NCI-H1105 (cell line): Measurements from ENCODE around the gene MPV17.
"Not testable (repeated sequence)": the region's sequence is repeated elsewhere in the genome, so short reads cannot be mapped to it uniquely, and the experiment has no call there.

ENCODE experiments used
- DNase-seq: peaks from one replicate; lab custom pipeline; 2025; lab: John Stamatoyannopoulos, UW

The MPV17 gene

GRCh38 chr2:27298391-27299080, 24.4 kb downstream of the MPV17 start:
- no peak for DNase-seq

DNA sequence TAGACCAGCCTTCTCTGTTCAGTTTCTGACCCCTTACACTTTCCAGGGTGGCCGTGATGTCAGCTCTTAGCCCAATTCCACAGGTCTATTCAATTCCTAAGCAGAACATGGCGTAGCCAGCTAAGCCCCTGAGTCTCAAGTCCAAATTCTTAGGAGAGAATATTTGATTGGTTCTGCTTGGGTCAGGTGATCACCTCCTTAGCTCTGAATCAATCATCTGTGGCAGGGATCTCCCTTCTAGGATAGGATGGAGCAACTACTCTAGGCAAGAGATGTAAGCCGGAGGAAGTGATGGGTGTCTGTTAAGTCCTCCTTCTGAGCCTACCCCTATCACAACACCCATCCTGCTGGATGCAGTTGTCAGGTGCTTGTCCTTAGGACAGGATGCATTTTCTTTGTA, 25.7 kb downstream of the MPV17 start:
- DNase-seq: no peak

DNA sequence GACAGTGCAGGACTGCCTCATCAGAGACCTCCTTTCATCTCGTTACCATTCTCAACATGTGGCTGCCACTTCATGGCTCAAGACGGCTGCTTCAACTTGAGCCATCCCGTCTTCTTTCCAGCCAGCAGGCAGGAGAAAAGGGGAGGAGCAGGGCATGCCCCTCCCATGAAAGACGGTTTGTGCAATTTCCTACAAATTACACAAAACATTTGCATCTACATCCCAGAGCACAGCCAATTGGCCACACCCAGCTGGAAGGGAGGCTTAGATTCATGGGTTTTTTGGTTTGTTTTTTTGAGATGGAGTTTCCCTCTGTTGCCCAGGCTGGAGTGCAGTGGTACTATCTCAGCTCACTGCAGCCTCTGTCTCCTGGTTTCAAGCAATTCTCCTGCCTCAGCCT, 26.4 kb downstream of the MPV17 start:
- no peak for DNase-seq

DNA sequence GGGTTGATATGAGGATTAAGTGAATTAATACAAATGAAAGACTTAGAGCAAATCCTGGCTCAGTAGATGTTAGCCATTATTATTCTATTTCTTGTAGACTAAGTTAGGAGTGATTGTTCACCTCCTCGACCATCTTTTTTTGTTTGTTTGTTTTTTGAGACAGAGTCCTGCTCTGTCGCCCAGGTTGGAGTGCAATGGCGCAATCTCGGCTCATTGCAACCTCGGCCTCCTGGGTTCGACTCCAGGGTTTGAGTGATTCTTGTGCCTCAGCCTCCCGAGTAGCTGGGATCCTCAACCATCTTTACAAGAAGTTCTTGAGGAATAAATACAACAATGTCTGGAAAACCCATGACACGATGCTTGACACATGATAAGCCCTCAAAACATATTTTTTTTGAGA, 28.0 kb downstream of the MPV17 start:
- DNase-seq: no peak

- DNase-seq: no peak
Observed at GRCh38 chr2:27291865-27292264, 31.0 kb downstream of the MPV17 start.

GRCh38 chr2:27290549-27290948, 32.3 kb downstream of the MPV17 start:
- no peak for DNase-seq

DNA sequence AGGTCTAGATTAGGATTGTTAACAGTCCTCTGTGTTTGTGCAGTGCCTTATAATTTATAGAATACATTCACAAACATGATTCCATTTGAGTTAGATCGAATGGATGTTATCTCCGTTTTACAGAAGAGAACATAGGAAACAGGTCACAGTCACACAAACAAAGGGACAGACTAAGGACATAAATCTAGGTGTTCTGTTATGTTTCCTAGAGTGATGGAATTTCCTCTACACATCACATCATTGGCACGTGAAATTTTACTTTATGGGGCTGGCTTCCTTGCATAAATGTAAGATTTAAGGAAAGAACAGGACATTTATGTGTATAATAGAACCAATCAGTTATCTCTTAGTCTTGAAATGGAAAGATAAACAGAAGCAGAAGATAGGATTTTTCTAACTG, 34.3 kb downstream of the MPV17 start:
- DNase-seq: no peak

- DNase-seq: no peak
Observed at GRCh38 chr2:27285481-27285880, 37.4 kb downstream of the MPV17 start.

DNA sequence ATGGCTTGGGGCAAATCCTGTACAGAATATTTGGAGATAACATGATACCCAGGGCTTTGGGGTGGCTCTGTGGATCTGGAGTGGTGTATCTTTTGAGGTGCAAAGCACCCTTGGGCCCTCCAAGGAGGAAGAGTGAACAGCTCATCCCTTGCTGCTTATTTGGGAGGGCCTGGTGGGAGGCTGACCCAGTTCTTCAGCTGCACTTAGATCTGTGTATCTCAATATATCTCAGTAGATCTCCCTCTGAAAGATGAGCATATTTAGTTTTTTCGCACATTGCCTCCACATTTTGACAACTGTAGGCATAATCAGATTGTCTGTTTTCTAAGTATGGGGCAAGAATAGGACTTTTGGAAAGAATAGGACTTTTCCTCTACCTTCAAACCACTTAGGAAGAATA, 37.9 kb downstream of the MPV17 start:
- DNase-seq: no peak

- no peak for DNase-seq
Observed at GRCh38 chr2:27282892-27283291, 40.0 kb downstream of the MPV17 start.

GRCh38 chr2:27281855-27282559, 40.9 kb downstream of the MPV17 start, which contains the start of gene TRIM54:
Gene TRIM54 (plus strand): TSS chr2:27282429. CDS start chr2:27282732, 303 bp downstream.
- DNase-seq: no peak

GRCh38 chr2:27281442-27281841, 41.5 kb downstream of the MPV17 start:
- DNase-seq: no peak

GRCh38 chr2:27280826-27281225, 42.1 kb downstream of the MPV17 start:
- no peak for DNase-seq

DNA sequence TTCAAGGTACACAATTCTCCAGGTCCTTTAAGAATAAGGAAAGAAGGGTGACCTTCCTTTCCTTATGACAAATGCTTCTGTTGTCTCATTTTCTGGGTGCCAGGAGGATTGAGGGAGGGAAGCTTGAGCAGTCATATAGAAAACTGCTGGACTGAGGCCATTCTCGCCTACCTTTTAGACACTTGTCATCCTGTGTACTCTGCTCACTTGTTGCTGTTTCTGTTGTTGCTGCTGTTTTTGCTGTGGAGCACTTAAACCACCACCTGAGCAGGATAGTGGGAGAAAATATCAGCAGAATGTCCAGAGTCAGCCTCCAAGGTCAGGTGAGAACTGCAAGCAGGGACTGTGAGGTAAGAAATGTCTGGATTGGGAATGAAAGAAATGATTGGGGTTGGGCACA, 44.9 kb downstream of the MPV17 start:
- DNase-seq: no peak

GRCh38 chr2:27275211-27276150, 47.4 kb downstream of the MPV17 start, which contains the start of gene DNAJC5G:
Gene DNAJC5G (plus strand): TSS chr2:27275433. CDS start chr2:27276729, 1,296 bp downstream.
- DNase-seq: no peak

DNA sequence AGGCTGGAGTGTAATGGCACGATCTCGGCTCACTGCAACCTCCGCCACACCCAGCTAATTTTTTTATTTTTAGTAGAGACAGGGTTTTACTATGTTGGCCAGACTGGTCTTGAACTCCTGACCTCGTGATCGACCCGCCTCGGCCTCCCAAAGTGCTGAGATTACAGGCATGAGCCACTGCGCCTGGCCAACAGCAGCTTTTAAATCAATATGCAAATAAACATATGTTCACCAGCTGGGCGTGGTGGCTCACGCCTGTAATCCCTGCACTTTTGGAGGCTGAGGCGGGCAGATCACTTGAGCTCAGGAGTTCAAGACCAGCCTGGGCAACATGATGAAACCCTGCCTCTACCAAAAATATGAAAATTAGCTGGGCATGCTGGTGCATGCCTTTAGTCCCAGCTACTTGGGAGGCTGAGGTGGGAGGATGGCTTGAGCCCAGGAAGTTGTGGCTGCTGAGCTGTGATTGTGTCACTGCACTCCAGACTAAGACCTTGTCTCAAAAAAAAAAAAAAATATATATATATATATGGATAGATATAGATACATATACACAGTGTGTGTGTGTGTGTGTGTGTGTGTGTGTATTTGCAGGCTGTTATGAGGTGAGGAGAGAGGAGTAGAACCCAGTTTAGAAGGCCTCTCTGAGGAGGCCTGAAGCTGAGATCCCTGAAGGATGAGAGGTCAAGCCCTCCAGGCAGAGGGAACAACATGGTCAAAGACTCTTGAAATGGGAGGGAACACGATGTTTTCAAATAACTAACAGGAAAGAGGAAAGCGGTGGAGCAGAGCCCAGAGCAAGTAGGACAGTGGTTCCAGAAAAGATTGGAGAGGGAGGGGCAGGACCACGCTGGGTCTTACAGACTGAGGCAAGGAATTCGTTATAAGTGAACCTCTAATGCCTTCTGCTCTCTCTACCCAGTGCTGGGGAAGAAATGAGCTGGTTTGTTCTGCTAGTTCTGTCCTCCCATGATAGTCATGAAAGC, 50.1 kb downstream of the MPV17 start:
- DNase-seq: not testable (repeated sequence)

DNA sequence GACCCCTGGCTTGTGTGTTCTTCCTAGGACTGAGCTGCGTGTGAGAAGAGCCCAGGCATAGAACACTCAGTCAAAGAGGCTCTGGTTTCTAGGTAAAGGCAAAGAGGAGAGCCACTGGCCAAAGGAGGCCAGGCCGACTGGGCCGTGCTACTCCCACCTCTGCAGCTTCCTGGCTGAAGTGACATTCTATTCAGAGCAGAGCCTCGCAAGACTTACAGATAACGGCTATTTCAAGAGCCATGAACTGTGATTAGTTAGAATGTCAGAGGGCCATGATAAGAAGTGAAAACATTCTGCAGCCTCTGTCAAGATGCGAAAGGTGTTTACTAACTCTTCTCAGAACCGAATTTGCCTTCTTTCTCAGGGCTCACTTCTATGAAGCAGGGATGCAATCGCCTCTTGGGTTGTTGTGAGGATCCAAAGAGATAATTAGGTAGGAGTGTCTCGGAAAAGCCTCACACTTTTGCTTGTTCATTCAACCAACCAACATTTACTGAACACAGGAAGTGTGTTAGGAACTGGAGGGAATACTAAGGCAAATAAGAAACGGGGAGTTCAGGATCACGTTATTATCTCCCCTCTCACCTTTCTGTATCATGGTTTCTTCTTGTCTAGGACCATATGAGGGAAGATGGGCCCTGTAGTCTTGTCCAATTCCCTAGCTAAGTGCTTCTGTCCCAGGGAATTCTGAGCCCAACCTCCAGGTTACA, 51.1 kb downstream of the MPV17 start:
- DNase-seq: no peak

DNA sequence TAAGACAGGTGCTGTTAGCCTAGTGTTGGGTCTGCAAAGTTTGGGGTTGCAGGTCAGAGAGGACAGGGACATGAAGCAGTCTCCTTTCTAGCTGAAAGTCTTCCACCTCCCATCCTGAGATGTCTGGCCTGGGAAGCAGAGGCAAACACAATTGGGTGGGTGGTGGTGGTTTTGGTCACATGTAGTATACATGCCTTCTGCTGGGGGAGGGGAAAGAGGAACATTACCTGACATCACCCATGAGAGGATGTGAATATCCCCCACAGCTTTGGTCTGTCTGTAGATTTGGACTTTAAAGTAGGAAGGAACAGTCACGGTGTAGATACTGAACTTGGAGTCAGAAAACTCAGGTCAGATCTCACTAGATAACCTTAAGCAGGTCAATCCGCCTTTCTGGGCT, 52.2 kb downstream of the MPV17 start:
- no peak for DNase-seq

DNA sequence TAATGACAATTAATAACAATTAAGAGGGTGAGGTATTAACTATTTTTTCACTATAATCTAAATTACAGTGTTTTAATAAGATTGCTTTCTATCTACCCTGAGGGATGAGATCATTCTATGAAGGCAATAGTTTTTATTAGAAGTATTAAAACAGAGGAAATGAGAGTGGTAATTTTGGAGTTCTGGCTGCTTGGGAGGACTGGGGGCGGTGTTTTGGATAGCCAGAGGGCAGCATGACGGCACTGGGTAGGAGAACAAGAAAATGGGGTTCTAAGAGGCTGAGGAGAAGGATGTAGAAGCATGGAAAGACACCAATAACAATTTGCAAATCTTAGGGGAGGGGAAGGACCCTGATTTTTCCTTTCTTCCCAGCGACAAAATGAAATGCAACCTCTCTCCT, 52.8 kb downstream of the MPV17 start:
- no peak for DNase-seq

DNA sequence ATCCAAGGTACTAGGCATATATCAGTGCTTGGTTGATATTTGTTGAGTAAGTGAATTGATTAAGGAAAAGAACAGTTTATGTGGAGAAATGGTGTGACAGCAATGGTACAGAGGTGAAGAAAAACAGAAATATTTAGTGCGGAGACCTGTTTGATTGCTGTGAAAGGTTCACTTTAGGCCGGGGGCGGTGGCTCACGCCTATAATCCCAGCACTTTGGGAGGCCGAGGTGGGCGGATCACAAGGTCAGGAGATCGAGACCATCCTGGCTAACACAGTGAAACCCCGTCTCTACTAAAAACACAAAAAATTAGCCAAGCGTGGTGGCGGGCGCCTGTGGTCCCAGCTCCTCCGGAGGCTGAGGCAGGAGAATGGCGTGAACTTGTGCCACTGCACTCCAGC, 54.6 kb downstream of the MPV17 start:
- not testable (repeated sequence) for DNase-seq

GRCh38 chr2:27265536-27265870, 57.4 kb downstream of the MPV17 start:
- DNase-seq: no peak
